HG03469 (cell line): ENCODE data around the gene LACTBL1.

Source experiments
- ATAC-seq: cut with Tn5 transposase; IDR thresholded peaks from one replicate; pipeline ENCODE4 v1.9.1; 2021; ENCODE audit warnings: mild to moderate bottlenecking, moderate library complexity, moderate number of reproducible peaks; ENCODE audit not compliant: unreplicated experiment

The LACTBL1 gene

GRCh38 chr1:22914156-22914555 lies 58.5 kb downstream of the LACTBL1 start:
- no peak for ATAC-seq

- no peak for ATAC-seq
These were observed 59.1 kb downstream of the LACTBL1 start for GRCh38 chr1:22913421-22914141.

GRCh38 chr1:22912311-22912710 lies 60.4 kb downstream of the LACTBL1 start:
- no peak for ATAC-seq

GRCh38 chr1:22910986-22911651 lies 61.5 kb downstream of the LACTBL1 start:
- no peak for ATAC-seq

GRCh38 chr1:22910286-22910685 lies 62.4 kb downstream of the LACTBL1 start:
- no peak for ATAC-seq

GRCh38 chr1:22908880-22909426 lies 63.7 kb downstream of the LACTBL1 start:
- ATAC-seq = no peak

GRCh38 chr1:22907528-22907927 lies 65.1 kb downstream of the LACTBL1 start:
- no peak for ATAC-seq

GRCh38 chr1:22906968-22907367 lies 65.7 kb downstream of the LACTBL1 start:
- no peak for ATAC-seq

GRCh38 chr1:22903113-22903512 lies 69.6 kb downstream of the LACTBL1 start:
- ATAC-seq = no peak
